K562 (cell line): ENCODE results near the gene GPX2. TPM values are rescaled to one million over a fixed set of nuclear protein-coding genes. Genes with fewer than 3 reads are reported as not detected.

Experiments used
- ATAC-seq: fragments of 200-7000 bp; cut with Tn5 transposase; 3 replicates; pipeline ENCODE4 v1.9.1; 2020; ENCODE audit warnings: moderate library complexity
- BruUV-seq: library from RNA; stranded (reverse); fragments of 400-500 nt; replicated peaks from 2 replicates; lab custom pipeline; 2021; lab: Mats Ljungman, UMichigan
- CTCF ChIA-PET: fragments of 300-600 bp; formaldehyde crosslinking; extraction: SDS; loops from one replicate; lab custom pipeline; 2021; ENCODE audit warnings: low intra/inter-chr PET ratio; lab: Yijun Ruan, JAX
- POLR2A ChIA-PET: fragments of 300-600, 350-650 bp; sonication (Branson Sonifier 250); formaldehyde crosslinking; extraction: SDS; loops from one replicate; lab custom pipeline; 2021; ENCODE audit warnings: antibody characterized with exemption, inconsistent platforms; lab: Yijun Ruan, JAX
- DNase-seq, 4 experiments: peaks; one replicate each; pipeline versions ENCODE4 v3.0.0 to v3.0.0-alpha.2; 2011 to 2018; ENCODE audit warnings: low spot score in 3 of 4, mixed read lengths in 3 of 4; ENCODE audit errors: extremely low read depth in 1 of 4
- FAIRE-seq: peaks from 2 replicates; lab custom pipeline; 2011; peaks lifted over from hg19 to GRCh38; lab: Jason Lieb, UNC
- H2AFZ ChIP-seq: 2 replicates; pipeline ENCODE4 v1.6.0; 2011; ENCODE audit warnings: low read depth, low read length, control low read depth, inconsistent platforms
- H3K27ac ChIP-seq: fragments of 200-600 bp; 3 replicates; pipeline ENCODE4 v1.8.0; 2011; ENCODE audit warnings: low read depth, mild to moderate bottlenecking, control low read depth, inconsistent platforms, low read length, moderate library complexity, mixed read lengths; ENCODE audit errors: extremely low read depth
- H3K27me3 ChIP-seq, 2 experiments: fragments of 300-600 bp in 1 of 2; 2 replicates in 1 of 2; 3 replicates in 1 of 2; pipeline versions ENCODE4 v1.6.0 to v1.8.0; 2011; ENCODE audit warnings: inconsistent platforms in 2 of 2, low read length in 2 of 2, mild to moderate bottlenecking in 1 of 2, mixed read lengths in 1 of 2, moderate library complexity in 1 of 2; ENCODE audit not compliant: control insufficient read depth in 2 of 2, insufficient read depth in 2 of 2
- H3K36me3 ChIP-seq: fragments of 300-600 bp; 3 replicates; pipeline ENCODE4 v1.8.0; 2011; ENCODE audit warnings: mild to moderate bottlenecking, low read length, inconsistent platforms; ENCODE audit not compliant: control insufficient read depth, insufficient read depth
- H3K4me1 ChIP-seq, 2 experiments: fragments of 200-600 bp in 1 of 2; replicated peaks in 1 of 2; 2 replicates in 1 of 2; 3 replicates in 1 of 2; pipeline versions ENCODE4 v1.5.1 to v1.8.0; 2011; ENCODE audit warnings: inconsistent platforms in 2 of 2, low read length in 2 of 2, mild to moderate bottlenecking in 1 of 2, mixed read lengths in 1 of 2, moderate library complexity in 1 of 2; ENCODE audit not compliant: control insufficient read depth in 2 of 2, insufficient read depth in 2 of 2
- H3K4me2 ChIP-seq: 2 replicates; pipeline ENCODE4 v1.6.1; 2011; ENCODE audit warnings: low read length, control low read depth, inconsistent platforms, mixed read lengths; ENCODE audit not compliant: insufficient read depth
- H3K4me3 ChIP-seq: fragments of 200-600 bp; sonication (generic), shearing (Covaris generic); 2 replicates; pipeline ENCODE4 v1.5.1; 2016; ENCODE audit warnings: control low read depth, inconsistent platforms
- H3K79me2 ChIP-seq: fragments of 200-600 bp; 3 replicates; pipeline ENCODE4 v1.8.0; 2011; ENCODE audit warnings: low read length, inconsistent platforms; ENCODE audit not compliant: control insufficient read depth, insufficient read depth
- H3K9ac ChIP-seq, 2 experiments: 2 replicates each; pipeline versions ENCODE4 v1.6.0 to v1.6.1; 2011; ENCODE audit warnings: low read depth in 2 of 2, low read length in 2 of 2, control low read depth in 1 of 2, inconsistent platforms in 1 of 2, mild to moderate bottlenecking in 1 of 2, mixed read lengths in 1 of 2; ENCODE audit not compliant: insufficient read depth in 1 of 2
- H3K9me1 ChIP-seq: one replicate; pipeline ENCODE4 v1.6.0; 2011; ENCODE audit warnings: inconsistent platforms, mild to moderate bottlenecking, low read length, moderate library complexity; ENCODE audit not compliant: control insufficient read depth, insufficient read depth
- H3K9me3 ChIP-seq: replicated peaks from 2 replicates; pipeline ENCODE4 v1.5.1; 2011; ENCODE audit warnings: low read depth, low read length, inconsistent platforms; ENCODE audit not compliant: control insufficient read depth, insufficient read depth
- H4K20me1 ChIP-seq: replicated peaks from 2 replicates; pipeline ENCODE4 v1.6.1; 2011; ENCODE audit warnings: low read length, inconsistent platforms, mixed read lengths; ENCODE audit not compliant: control insufficient read depth, insufficient read depth
- CAMTA2 ChIP-seq: fragments of 250-450 bp; sonication (Bioruptor Pico); conservative IDR thresholded peaks from 2 replicates; pipeline ENCODE4 v1.5.1; 2022
- NR2C2 ChIP-seq, 2 experiments: fragments of 200-800 bp in 1 of 2; sonication (Bioruptor generic) in 1 of 2; sonication (generic) in 1 of 2; formaldehyde crosslinking in 1 of 2; IDR thresholded peaks; 2 replicates each; pipeline versions ENCODE4 v1.6.1 to v1.8.0; 2016 to 2022; ENCODE audit warnings: mild to moderate bottlenecking in 1 of 2, missing compliant biosample characterization in 1 of 2, missing genetic modification characterization in 1 of 2, missing genetic modification reagents in 1 of 2
- RB1 ChIP-seq: fragments of 450-650 bp; IDR thresholded peaks from 2 replicates; pipeline ENCODE4 v1.6.1; 2017; ENCODE audit warnings: low read depth, mild to moderate bottlenecking
- SIX5 ChIP-seq, 2 experiments: IDR thresholded peaks; 2 replicates each; pipeline ENCODE4 v1.6.1; 2011; ENCODE audit warnings: low read length in 2 of 2, borderline replicate concordance in 1 of 2, low read depth in 1 of 2, mild to moderate bottlenecking in 1 of 2, moderate library complexity in 1 of 2; ENCODE audit not compliant: insufficient read depth in 1 of 2
- VEZF1 ChIP-seq: fragments of 200-800 bp; sonication (Bioruptor generic); IDR thresholded peaks from 2 replicates; pipeline ENCODE4 v1.6.1; 2017; ENCODE audit warnings: missing genetic modification characterization, missing compliant biosample characterization
- YY1 ChIP-seq, 3 experiments: IDR thresholded peaks; 2 replicates each; pipeline ENCODE4 v1.6.1; 2011; ENCODE audit warnings: low read length in 2 of 3, mild to moderate bottlenecking in 2 of 3, moderate library complexity in 2 of 3, borderline replicate concordance in 1 of 3, control low read depth in 1 of 3, low read depth in 1 of 3; ENCODE audit not compliant: insufficient read depth in 3 of 3, insufficient replicate concordance in 2 of 3, control insufficient read depth in 1 of 3, insufficient read length in 1 of 3; ENCODE audit errors: extremely low read depth in 1 of 3
- ZHX1 ChIP-seq: fragments of 150-350 bp; conservative IDR thresholded peaks from 2 replicates; pipeline ENCODE4 v1.6.1; 2014; ENCODE audit warnings: low read length
- WGBS: fragments of 100-300 bp; shearing (Covaris generic); methylation state at CpG from one replicate; pipeline ENCODE4 v1.1.6; 2016; ENCODE audit warnings: low coverage, mixed read lengths; ENCODE audit not compliant: insufficient coverage; ENCODE audit errors: missing lambda C conversion rate; 5-methylcytosine and 5-hydroxymethylcytosine counted together
- in situ Hi-C: fragments of 300-500 bp; cut with MboI; formaldehyde crosslinking; loops from 4 replicates; pipeline ENCODE4 v1.15.0; 2018; ENCODE audit warnings: inconsistent platforms, mixed read lengths
- intact Hi-C: fragments of 100-400 bp; cut with micrococcal nuclease; formaldehyde crosslinking; loops from 2 replicates; pipeline ENCODE4 v1.14.2; 2022
- polyA plus RNA-seq, 8 experiments: library from polyadenylated mRNA; depleted of rRNA in 4 of 8; stranded (reverse) in 5 of 8; unstranded in 3 of 8; fragments of >200 nt; fragmentation: Nextera tagmentation in 2 of 8; fragmentation: Illumina TruSeq in 1 of 8; extraction: Ambion mirVana in 2 of 8; extraction: Trizol in 1 of 8; gene quantifications; 2 replicates each; pipeline versions ENCODE4 v1.2.1 to v1.2.3, GENCODE V29; 2011 to 2014; ENCODE audit warnings: inconsistent platforms in 1 of 8, missing spikeins in 1 of 8
- total RNA-seq, 7 experiments: library from RNA; depleted of rRNA in 6 of 7; stranded (reverse); fragments of >200 nt in 6 of 7; fragmentation: Illumina TruSeq in 2 of 7; extraction: Trizol in 2 of 7; gene quantifications; 2 replicates each; pipeline versions ENCODE4 v1.2.1 to v1.2.3, GENCODE V29; 2011 to 2021; ENCODE audit warnings: low replicate concordance in 1 of 7

GPX2 gene
- total and polyA plus RNA-seq, 9 of the 15 experiments (the other 6 are each of a cell fraction or from before 2014, with no cell fraction given) = 0.24 TPM; not detected in 8

GRCh38 chr14:64971943-64972791 is 29.6 kb upstream of the GPX2 start, which contains the start of gene RAB15:
RAB15 (minus strand) TSS chr14:64972336; CDS start chr14:64972076, 260 bp downstream.
- H3K9me1 ChIP-seq = no peaks in the 10 kb centered on the region
- H3K4me2 ChIP-seq = no peak within 1 kb of the TSS
- peak; percentile 49 for ATAC-seq
- no peaks in the 10 kb centered on the region for H4K20me1 ChIP-seq
- H3K79me2 ChIP-seq = no peaks in the 10 kb centered on the region
- WGBS = 27% methylated on average over 12 of the region's 96 CpGs
- TF ChIP-seq NR2C2 (CRISPR knock-in tag; IDR thresholded peaks at IDR 0.05) (no peak), NR2C2 (tag; IDR thresholded peaks at IDR 0.05) (no peak), VEZF1 (CRISPR knock-in tag) (peak; percentile 38; the same call in 1 of the 2 replicates), SIX5 (IDR thresholded peaks at IDR 0.05; ENCODE audit: borderline replicate concordance in 1 of 2, insufficient read depth in 1 of 2, low read depth in 1 of 2, low read length in 2 of 2) (no peak), ZHX1 (no peak), CAMTA2 (CRISPR knock-in tag) (no peak), YY1 (IDR thresholded peaks at IDR 0.05; ENCODE audit: borderline replicate concordance in 1 of 3, control insufficient read depth in 1 of 3, extremely low read depth in 1 of 3, insufficient read depth in 3 of 3, insufficient read length in 1 of 3, insufficient replicate concordance in 2 of 3, low read depth in 1 of 3, low read length in 2 of 3) (no peak), RB1 (0 out of 2 replicates have a peak, but pooled peaks have one; percentile 21)
- in situ Hi-C loops (no loop called here), intact Hi-C loops (no loop called here)
- ChIA-PET CTCF (no interaction called here), POLR2A (interaction anchor here (1.1 kb wide), 1 partner anchor 12 kb away, joined by 3 read pairs; no protein-coding TSS in a partner anchor)
- H3K4me3 ChIP-seq = peak within 1 kb of the TSS; percentile 24
- H3K9me3 ChIP-seq = no peaks in the 10 kb centered on the region
- no peak within 1 kb of the TSS for H2AFZ ChIP-seq
- H3K4me1 ChIP-seq = peaks cover 0 to 13% of the 10 kb centered on the region in 2 experiments; a peak in 2 of 5 replicates
- no peak for FAIRE-seq
- H3K27ac ChIP-seq = no peak within 1 kb of the TSS
- BruUV-seq = no TSS peak
- no peaks in the 10 kb centered on the region for H3K36me3 ChIP-seq
- peaks cover 4 to 29% of the 10 kb centered on the region in 2 experiments; a peak in 3 of 5 replicates for H3K27me3 ChIP-seq
- peak within 1 kb of the TSS in 1 of 2 experiments; percentile 74; a peak in 1 of 4 replicates for H3K9ac ChIP-seq
- peak in 3 of 4 experiments; percentile 22 to 49 (median 44) for DNase-seq
